Superior temporal gyrus (tissue), 1 donor: Measurements from ENCODE around the gene MOB2.
"Not testable (repeated sequence)": the region's sequence is repeated elsewhere in the genome, so short reads cannot be mapped to it uniquely, and the experiment has no call there.

ENCODE experiments used
- DNase-seq: peaks from one replicate; pipeline ENCODE4 v3.0.0-alpha.2; 2016; ENCODE audit errors: extremely low spot score

MOB2 gene

GRCh38 chr11:1442163-1442562 lies 44.4 kb downstream of the MOB2 start:
- peak; percentile 32 for DNase-seq

- DNase-seq = no peak
Observed at GRCh38 chr11:1440496-1440895, 46.1 kb downstream of the MOB2 start.

DNA sequence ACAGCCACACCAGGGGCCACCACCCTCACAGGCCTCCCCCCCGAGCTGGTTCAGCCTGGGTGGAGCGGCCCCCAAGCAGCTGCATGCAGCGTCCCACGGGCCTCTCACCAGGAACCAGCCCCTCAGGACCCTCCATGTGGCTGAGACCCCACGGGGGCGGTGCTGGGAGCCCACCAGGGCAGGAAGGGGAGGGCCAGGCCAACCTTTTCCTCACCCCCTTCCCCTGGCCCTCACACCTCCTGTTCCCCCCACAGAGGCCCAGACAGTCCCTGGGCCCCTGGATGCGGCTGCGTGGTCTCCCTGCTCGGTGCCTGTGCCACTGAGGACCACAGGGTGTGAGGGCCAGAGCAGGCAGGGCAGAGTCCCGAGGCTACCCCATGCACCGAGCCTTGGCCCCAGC lies 46.5 kb downstream of the MOB2 start:
- no peak for DNase-seq

DNA sequence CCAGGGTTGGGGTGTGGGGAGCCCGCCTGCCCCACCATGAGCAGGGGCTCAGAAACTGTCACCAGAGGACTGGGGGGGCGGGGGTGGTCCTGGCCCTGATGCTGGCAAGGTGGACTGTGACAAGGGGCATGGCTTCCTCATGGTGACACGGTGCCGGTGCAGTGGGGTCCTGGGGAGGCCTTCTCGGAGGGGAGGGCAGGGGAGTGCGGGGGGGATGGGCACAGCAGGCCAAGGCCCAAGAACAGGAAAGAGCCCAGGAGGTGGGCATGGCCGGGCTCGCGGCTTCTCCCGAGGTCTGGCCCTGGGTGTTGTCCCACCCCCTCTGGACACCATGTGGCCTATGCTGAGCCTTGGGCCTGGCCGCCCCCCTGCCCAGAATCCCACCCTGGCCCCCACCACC lies 47.2 kb downstream of the MOB2 start:
- DNase-seq = no peak

DNA sequence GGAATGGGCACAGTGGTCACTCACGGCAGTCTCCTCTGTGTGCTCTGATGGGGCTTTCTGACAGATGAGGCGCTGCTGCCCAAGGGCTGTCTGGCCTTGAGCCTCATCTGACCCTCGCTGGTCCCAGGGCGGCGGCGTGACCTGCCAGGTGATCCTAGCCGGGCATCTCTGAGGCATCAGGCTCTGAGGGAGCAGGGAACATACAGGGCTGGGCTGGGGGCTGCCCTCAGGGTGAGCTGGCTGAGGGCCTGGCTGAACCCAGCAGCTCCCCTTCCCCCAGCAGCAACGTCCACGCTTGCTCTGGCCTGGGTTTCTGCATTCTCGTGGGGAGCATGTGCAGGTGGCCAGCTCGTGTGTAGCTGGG lies 47.6 kb downstream of the MOB2 start:
- DNase-seq = no peak

DNA sequence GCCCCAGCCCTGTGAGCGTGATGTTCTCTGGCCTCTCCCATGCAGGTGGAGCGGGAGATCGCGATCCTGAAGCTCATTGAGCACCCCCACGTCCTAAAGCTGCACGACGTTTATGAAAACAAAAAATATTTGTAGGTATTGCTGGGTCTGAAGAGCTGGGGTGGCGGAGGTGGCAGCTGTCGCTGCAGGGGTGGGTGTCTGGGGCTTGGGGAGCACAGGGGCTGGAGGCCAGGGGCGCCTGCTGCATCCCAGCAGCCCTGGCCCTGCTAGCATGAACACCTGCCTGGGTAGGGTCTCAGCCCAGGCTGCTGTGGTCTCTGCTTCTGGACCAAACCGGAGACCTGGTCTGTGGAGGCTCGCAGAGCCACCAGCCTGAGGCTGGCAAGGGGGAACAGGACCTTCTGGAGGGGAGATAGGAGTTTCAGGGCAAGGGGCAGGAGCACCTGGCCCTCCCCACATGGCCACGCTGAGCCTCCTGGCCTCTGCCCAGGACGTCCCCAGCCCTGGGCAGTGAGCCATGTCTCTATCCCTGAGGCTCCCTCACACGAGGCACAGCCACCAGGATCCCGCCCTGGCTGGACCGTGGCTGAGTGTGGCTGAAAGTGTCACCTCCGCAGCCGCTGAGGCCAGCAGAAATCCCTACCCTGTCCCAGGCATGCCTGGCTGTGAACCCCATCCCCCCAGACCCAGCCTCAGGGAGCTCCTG lies 48.2 kb downstream of the MOB2 start:
- DNase-seq = no peak

- no peak for DNase-seq
Observed at GRCh38 chr11:1437500-1437899, 49.1 kb downstream of the MOB2 start.

GRCh38 chr11:1436468-1437039 lies 50.0 kb downstream of the MOB2 start:
- no peak for DNase-seq

- no peak for DNase-seq
Observed at GRCh38 chr11:1435820-1436467, 50.6 kb downstream of the MOB2 start.

GRCh38 chr11:1435479-1435819 lies 51.1 kb downstream of the MOB2 start:
- not testable (repeated sequence) for DNase-seq

GRCh38 chr11:1433977-1434640 lies 52.5 kb downstream of the MOB2 start:
- no peak for DNase-seq

DNA sequence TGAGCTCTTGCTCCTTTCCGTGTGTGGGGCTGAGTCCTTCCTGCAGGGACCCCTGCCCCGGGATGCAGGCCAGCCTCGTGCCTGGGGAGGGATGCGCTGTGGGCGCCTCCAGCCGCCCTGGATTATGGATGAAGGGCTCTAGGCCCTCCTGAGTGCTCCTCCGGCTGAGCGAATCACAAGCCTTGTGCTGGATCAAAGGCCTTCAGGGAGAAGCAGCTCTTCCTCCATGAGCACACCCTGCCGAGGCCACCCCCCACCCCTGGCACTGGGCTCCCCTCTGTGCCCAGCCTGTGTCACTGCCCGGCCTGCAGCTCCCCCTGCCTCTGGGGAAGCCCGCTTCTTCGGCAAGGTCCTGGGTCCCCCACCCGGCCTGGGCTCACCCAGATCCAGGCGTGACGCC lies 53.0 kb downstream of the MOB2 start:
- no peak for DNase-seq

DNA sequence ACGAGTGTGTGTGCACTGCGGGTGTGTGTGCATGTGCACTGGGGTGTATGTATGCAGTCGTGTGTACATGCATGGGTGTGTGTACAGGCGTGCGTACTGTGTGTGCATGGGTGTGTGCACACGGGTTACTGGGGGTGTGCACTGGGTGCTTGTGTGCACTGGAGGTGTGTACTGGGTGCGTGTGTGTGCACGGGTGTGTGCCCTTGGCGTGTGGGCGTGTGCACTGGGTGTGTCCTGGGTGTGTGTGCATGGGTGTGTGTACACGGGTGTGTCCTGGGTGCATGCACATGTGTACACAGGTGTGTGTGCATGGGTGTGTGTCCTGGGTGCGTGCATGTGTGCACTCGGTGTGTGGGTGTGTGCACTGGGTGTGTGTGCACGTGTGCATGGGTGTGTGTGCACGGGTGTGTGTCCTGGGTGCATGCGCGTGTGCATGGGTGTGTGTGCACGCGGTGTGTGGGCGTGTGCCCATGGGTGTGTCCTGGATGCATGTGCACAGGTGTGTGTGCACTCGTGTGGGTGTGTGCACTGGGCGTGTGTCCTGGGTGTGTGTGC lies 57.7 kb downstream of the MOB2 start:
- DNase-seq = no peak

DNA sequence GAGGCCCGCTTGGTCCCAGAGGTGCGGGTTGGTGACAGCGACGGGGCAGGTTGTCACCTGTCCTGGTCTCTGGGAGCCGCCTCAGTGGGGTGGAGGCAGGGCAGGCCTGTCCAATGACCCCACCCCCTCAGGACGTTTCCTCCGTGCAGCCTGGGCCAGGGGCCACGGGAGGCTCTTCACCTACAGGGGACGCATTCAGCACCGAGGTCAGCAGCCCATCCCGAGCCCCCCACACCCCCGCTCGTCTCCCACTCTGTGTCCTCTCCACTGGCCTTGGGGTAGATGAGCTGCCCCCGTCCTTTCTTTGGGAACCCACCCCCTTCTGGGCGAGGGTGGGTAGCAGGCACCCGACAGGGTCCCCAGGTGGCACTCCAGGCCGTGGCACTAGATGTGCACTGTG lies 61.1 kb downstream of the MOB2 start:
- DNase-seq = no peak

- DNase-seq = no peak
Observed at GRCh38 chr11:1425006-1425405, 61.6 kb downstream of the MOB2 start.

DNA sequence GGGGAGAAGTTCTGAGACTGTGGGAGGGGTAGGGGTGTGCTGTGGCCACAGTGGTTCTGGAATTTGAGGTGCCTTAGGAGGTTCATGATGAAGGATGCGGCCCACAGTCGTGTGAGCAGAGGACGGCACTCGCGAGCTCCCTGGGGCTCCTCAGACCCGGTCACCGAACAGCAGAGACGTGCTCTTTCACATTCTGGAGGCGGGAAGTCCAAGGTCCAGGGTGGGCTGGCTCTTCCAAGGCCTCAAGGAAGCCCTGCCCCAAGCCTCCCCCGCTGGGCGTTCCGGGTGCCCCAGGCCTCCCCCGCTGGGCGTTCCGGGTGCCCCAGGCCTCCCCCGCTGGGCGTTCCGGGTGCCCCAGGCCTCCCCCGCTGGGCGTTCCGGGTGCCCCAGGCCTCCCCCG lies 63.2 kb downstream of the MOB2 start:
- not testable (repeated sequence) for DNase-seq

DNA sequence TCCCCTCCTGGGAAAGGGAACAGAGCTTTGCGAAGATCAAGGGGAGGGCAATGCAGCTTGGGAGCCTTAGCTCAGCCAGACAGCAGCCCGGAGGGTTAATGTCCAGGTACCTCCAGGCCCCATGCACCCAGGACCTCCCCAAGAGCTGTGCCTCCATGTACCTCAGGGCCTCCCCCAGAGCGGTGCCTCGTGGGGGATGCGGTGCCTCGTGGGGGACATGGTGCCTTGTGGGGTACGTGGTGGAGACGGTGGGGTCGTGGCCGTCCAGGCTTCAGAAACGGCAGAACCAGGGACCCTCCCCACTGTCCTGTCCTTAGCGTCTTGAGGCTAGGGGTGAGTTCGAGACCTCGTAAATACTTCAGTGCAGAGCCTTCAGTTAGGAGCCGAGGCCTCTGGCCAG lies 63.6 kb downstream of the MOB2 start:
- DNase-seq = no peak

GRCh38 chr11:1422481-1422880 lies 64.1 kb downstream of the MOB2 start:
- DNase-seq = no peak

DNA sequence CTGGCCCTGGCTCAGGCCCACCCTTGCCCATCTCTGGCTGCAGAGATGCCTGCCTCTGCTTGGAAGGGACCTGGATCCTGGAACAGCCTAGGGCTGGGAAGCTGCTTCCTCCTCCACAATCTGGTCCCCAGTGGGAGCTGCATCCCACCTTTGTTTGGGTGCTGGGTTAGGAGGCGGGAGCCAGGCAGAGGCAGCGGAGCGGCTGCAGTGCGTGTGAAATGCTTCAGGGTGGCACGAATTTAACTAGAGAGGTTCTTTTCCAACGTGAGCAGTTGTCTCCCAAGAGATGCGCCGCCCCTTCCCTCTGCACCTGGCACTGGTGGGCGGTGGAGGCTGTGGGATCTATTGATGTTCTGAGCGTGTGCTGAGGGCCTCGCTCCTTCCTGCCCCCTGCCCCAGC lies 65.3 kb downstream of the MOB2 start:
- no peak for DNase-seq

DNA sequence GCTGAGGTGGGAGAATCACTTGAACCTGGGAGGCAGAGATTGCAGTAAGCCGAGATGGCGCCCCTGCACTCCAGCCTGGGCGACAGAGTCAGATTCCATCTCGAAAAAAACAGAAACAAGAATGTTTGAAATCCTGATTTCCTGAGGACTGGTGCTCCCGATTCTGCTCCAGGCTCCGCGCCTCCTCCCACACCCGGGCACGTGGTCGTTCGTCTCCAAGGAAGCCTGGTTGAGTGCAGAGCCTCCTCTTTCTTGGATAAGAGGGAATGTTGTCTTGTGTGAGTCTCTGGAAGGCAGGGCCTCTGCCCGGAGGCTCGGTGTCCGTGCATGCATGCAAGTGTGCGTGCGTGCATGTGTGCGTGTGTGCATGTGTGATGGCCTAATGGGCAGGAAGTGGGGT lies 66.8 kb downstream of the MOB2 start:
- peak; percentile 37 for DNase-seq
